Liver (tissue), 9 donors: ENCODE results near the gene MYOG. TPM values are rescaled to one million over a fixed set of nuclear protein-coding genes. Genes with fewer than 3 reads are reported as not detected.

Experiments
- DNase-seq: peaks from one replicate; pipeline ENCODE4 v3.0.0-alpha.2; 2017; ENCODE audit warnings: low spot score
- H3K27ac ChIP-seq, 2 donors: one replicate each; pipeline ENCODE4 v1.7.0; 2013; ENCODE audit warnings: inconsistent platforms in 2 of 2, low read length in 2 of 2, control low read depth in 1 of 2, low read depth in 1 of 2, mild to moderate bottlenecking in 1 of 2
- H3K27me3 ChIP-seq, 4 donors: one replicate each; pipeline versions ENCODE4 v1.6.1 to v1.7.0; 2013; ENCODE audit warnings: low read length in 3 of 4, inconsistent platforms in 1 of 4, mild to moderate bottlenecking in 1 of 4, moderate library complexity in 1 of 4; ENCODE audit not compliant: control insufficient read depth in 4 of 4, insufficient read depth in 4 of 4
- H3K36me3 ChIP-seq, 4 donors: one replicate each; pipeline versions ENCODE4 v1.6.1 to v1.7.0; 2013; ENCODE audit warnings: low read length in 3 of 4, mild to moderate bottlenecking in 3 of 4, low read depth in 1 of 4, moderate library complexity in 1 of 4; ENCODE audit not compliant: control insufficient read depth in 4 of 4, insufficient read depth in 3 of 4
- H3K4me1 ChIP-seq, 4 donors: one replicate each; pipeline versions ENCODE4 v1.6.1 to v1.7.0; 2013; ENCODE audit warnings: low read length in 3 of 4, mild to moderate bottlenecking in 3 of 4, moderate library complexity in 1 of 4; ENCODE audit not compliant: control insufficient read depth in 4 of 4, insufficient read depth in 4 of 4
- H3K4me3 ChIP-seq, 3 donors: one replicate each; pipeline versions ENCODE4 v1.6.1 to v1.7.0; 2013; ENCODE audit warnings: low read length in 3 of 3, control low read depth in 1 of 3, low read depth in 1 of 3, mild to moderate bottlenecking in 1 of 3
- H3K9ac ChIP-seq, 2 donors: one replicate each; pipeline ENCODE4 v1.7.0; 2013; ENCODE audit warnings: low read length in 2 of 2, mild to moderate bottlenecking in 2 of 2, moderate library complexity in 2 of 2, control low read depth in 1 of 2, low read depth in 1 of 2
- H3K9me3 ChIP-seq, 4 donors: one replicate each; pipeline versions ENCODE4 v1.6.1 to v1.7.0; 2013; ENCODE audit warnings: low read length in 3 of 4; ENCODE audit not compliant: control insufficient read depth in 4 of 4
- ATF3 ChIP-seq: IDR thresholded peaks from 2 replicates; pipeline ENCODE4 v1.6.1; 2016; ENCODE audit warnings: antibody characterized with exemption
- CTCF ChIP-seq: fragments of 150-350 bp; IDR thresholded peaks from 2 replicates; pipeline ENCODE4 v1.5.1; 2017; ENCODE audit warnings: improper control_type of control experiment, low read depth, low read length; ENCODE audit not compliant: missing input control
- EGR1 ChIP-seq, 2 donors: IDR thresholded peaks; 2 replicates each; pipeline ENCODE4 v1.6.1; 2016 to 2018; ENCODE audit warnings: antibody characterized with exemption in 2 of 2, low read depth in 2 of 2
- FOXA1 ChIP-seq: IDR thresholded peaks from 2 replicates; pipeline ENCODE4 v1.6.1; 2016; ENCODE audit warnings: antibody characterized with exemption
- FOXA2 ChIP-seq: IDR thresholded peaks from 2 replicates; pipeline ENCODE4 v1.6.1; 2016; ENCODE audit warnings: antibody characterized with exemption
- GABPA ChIP-seq, 2 donors: IDR thresholded peaks in 1 of 2; conservative IDR thresholded peaks in 1 of 2; 2 replicates each; pipeline ENCODE4 v1.6.1; 2016; ENCODE audit warnings: antibody characterized with exemption in 2 of 2, mild to moderate bottlenecking in 1 of 2, moderate library complexity in 1 of 2
- HNF4A ChIP-seq, 2 donors: conservative IDR thresholded peaks; 2 replicates each; pipeline ENCODE4 v1.6.1; 2016; ENCODE audit warnings: antibody characterized with exemption in 2 of 2, mild to moderate bottlenecking in 2 of 2
- HNF4G ChIP-seq: IDR thresholded peaks from 2 replicates; pipeline ENCODE4 v1.6.1; 2016; ENCODE audit warnings: antibody characterized with exemption
- JUND ChIP-seq, 2 donors: IDR thresholded peaks; 2 replicates each; pipeline ENCODE4 v1.6.1; 2016; ENCODE audit warnings: antibody characterized with exemption in 2 of 2
- MAX ChIP-seq: IDR thresholded peaks from 2 replicates; pipeline ENCODE4 v1.6.1; 2016; ENCODE audit warnings: antibody characterized with exemption
- NR2F2 ChIP-seq: IDR thresholded peaks from 2 replicates; pipeline ENCODE4 v1.6.1; 2016; ENCODE audit warnings: antibody characterized with exemption
- RAD21 ChIP-seq, 2 donors: IDR thresholded peaks; 2 replicates each; pipeline ENCODE4 v1.6.1; 2016; ENCODE audit warnings: antibody characterized with exemption in 2 of 2, mild to moderate bottlenecking in 2 of 2
- REST ChIP-seq: IDR thresholded peaks from 2 replicates; pipeline ENCODE4 v1.6.1; 2016; ENCODE audit warnings: antibody characterized with exemption, mild to moderate bottlenecking
- RXRA ChIP-seq, 2 donors: IDR thresholded peaks; 2 replicates each; pipeline ENCODE4 v1.6.1; 2017 to 2018; ENCODE audit warnings: antibody characterized with exemption in 2 of 2, mild to moderate bottlenecking in 1 of 2
- SP1 ChIP-seq: IDR thresholded peaks from 2 replicates; pipeline ENCODE4 v1.6.1; 2018; ENCODE audit warnings: antibody characterized with exemption, mild to moderate bottlenecking
- TAF1 ChIP-seq: conservative IDR thresholded peaks from 2 replicates; pipeline ENCODE4 v1.6.1; 2016; ENCODE audit warnings: antibody characterized with exemption, mild to moderate bottlenecking
- YY1 ChIP-seq: IDR thresholded peaks from 2 replicates; pipeline ENCODE4 v1.6.1; 2016; ENCODE audit warnings: antibody characterized with exemption, mild to moderate bottlenecking
- ZBTB33 ChIP-seq: IDR thresholded peaks from 2 replicates; pipeline ENCODE4 v1.6.1; 2016; ENCODE audit warnings: antibody characterized with exemption
- WGBS: extraction: QIAGEN DNeasy Blood & Tissue Kit; methylation state at CpG from one replicate; pipeline ENCODE4 v1.1.7; 2013; 5-methylcytosine and 5-hydroxymethylcytosine counted together
- polyA plus RNA-seq, 2 donors: library from polyadenylated mRNA; stranded (reverse) in 1 of 2; unstranded in 1 of 2; fragments of 200-250 nt in 1 of 2; fragments of >200 nt in 1 of 2; fragmentation: Nextera tagmentation in 1 of 2; extraction: Ambion mirVana in 1 of 2; gene quantifications; one replicate each; pipeline versions ENCODE4 v1.2.1 to v1.2.3, GENCODE V29; 2013 to 2015
- total RNA-seq, 2 donors: library from RNA; depleted of rRNA; stranded (reverse); fragments of >200 nt; gene quantifications; one replicate each; pipeline ENCODE4 v1.2.3, GENCODE V29; 2014
- donor health status: healthy.
- donor health status: healthy.
- donor health status: healthy.
- donor health status: healthy.
- donor health status: healthy.

Gene MYOG
- total and polyA plus RNA-seq, 4 donors: not detected

GRCh38 chr1:203077956-203078355 lies 7.9 kb downstream of the MYOG start:
- WGBS: 94% methylated on average over 2 of the region's 2 CpGs
- no peak for DNase-seq
- TF ChIP-seq HNF4A (conservative IDR thresholded peaks at IDR 0.05) (no peak), TAF1 (no peak), YY1 (no peak), JUND (IDR thresholded peaks at IDR 0.05) (no peak), SP1 (no peak), MAX (no peak), CTCF (no peak), RAD21 (IDR thresholded peaks at IDR 0.05) (no peak), FOXA1 (no peak), REST (no peak), ATF3 (no peak), HNF4G (no peak), NR2F2 (no peak), ZBTB33 (no peak)
- no peaks in the 10 kb centered on the region for H3K36me3 ChIP-seq
- H3K4me1 ChIP-seq: peaks cover 0 to 8% (median 2%) of the 10 kb centered on the region in 4 donors
- no peak overlapping the region for H3K4me3 ChIP-seq
- no peaks in the 10 kb centered on the region for H3K9me3 ChIP-seq
- peaks cover 0 to 6% (median 0%) of the 10 kb centered on the region in 4 donors for H3K27me3 ChIP-seq
- no peak overlapping the region for H3K9ac ChIP-seq
- no peak overlapping the region for H3K27ac ChIP-seq

GRCh38 chr1:203077367-203077766 lies 8.4 kb downstream of the MYOG start:
- no peak overlapping the region for H3K27ac ChIP-seq
- no peak for DNase-seq
- no peak overlapping the region for H3K4me3 ChIP-seq
- peaks cover 0 to 6% (median 0%) of the 10 kb centered on the region in 4 donors for H3K27me3 ChIP-seq
- 90% methylated on average over 3 of the region's 3 CpGs for WGBS
- peaks cover 0 to 8% (median 2%) of the 10 kb centered on the region in 4 donors for H3K4me1 ChIP-seq
- no peaks in the 10 kb centered on the region for H3K36me3 ChIP-seq
- TF ChIP-seq ATF3 (no peak), RXRA (IDR thresholded peaks at IDR 0.05) (no peak), FOXA1 (no peak), TAF1 (no peak), REST (no peak), EGR1 (IDR thresholded peaks at IDR 0.05; ENCODE audit: low read depth in 2 of 2) (no peak), HNF4G (no peak), YY1 (no peak), FOXA2 (no peak), GABPA (IDR thresholded peaks at IDR 0.05 in 1 of 2, conservative IDR thresholded peaks at IDR 0.05 in 1 of 2) (no peak), MAX (no peak), HNF4A (conservative IDR thresholded peaks at IDR 0.05) (no peak), NR2F2 (no peak), JUND (IDR thresholded peaks at IDR 0.05) (no peak), SP1 (no peak), RAD21 (IDR thresholded peaks at IDR 0.05) (no peak)
- no peaks in the 10 kb centered on the region for H3K9me3 ChIP-seq
- H3K9ac ChIP-seq: no peak overlapping the region
